OCI-LY7 (cell line): ENCODE data around the gene WASHC4.

ENCODE experiments used
- CTCF ChIP-seq: fragments of 200-600 bp; sonication (generic); conservative IDR thresholded peaks from 2 replicates; pipeline ENCODE4 v1.5.1; 2014; ENCODE audit warnings: mild to moderate bottlenecking, antibody characterized with exemption, low read length, moderate library complexity, mixed read lengths
- EZH2phosphoT487 ChIP-seq: fragments of 200-600 bp; sonication (generic); IDR thresholded peaks from 2 replicates; pipeline ENCODE4 v1.6.1; 2018; ENCODE audit warnings: low read depth, borderline replicate concordance, mild to moderate bottlenecking, mixed run types, antibody characterized with exemption, low read length, moderate library complexity, mixed read lengths

DNA sequence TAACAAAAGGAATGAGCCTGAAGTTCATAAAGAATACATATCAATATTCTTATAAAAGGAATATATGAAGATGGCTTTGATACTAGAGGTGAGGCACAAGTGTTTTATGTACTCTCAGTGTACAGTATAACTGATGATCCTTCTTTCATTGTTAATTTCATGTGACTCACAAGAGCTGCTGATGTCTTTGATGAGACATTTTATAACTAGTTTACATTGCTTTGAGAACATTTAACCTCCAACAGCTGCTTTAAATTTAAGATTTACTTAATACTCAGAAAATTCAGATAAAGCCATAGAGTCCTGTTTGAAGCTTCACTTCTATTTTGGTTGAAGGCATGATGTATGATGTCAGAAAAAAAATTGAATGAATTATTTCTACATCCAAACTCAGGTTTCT lies 59.8 kb downstream of the WASHC4 start:
- TF ChIP-seq CTCF (no peak), EZH2phosphoT487 (no peak)
